ENCODE results near the gene TUT1.

DNA sequence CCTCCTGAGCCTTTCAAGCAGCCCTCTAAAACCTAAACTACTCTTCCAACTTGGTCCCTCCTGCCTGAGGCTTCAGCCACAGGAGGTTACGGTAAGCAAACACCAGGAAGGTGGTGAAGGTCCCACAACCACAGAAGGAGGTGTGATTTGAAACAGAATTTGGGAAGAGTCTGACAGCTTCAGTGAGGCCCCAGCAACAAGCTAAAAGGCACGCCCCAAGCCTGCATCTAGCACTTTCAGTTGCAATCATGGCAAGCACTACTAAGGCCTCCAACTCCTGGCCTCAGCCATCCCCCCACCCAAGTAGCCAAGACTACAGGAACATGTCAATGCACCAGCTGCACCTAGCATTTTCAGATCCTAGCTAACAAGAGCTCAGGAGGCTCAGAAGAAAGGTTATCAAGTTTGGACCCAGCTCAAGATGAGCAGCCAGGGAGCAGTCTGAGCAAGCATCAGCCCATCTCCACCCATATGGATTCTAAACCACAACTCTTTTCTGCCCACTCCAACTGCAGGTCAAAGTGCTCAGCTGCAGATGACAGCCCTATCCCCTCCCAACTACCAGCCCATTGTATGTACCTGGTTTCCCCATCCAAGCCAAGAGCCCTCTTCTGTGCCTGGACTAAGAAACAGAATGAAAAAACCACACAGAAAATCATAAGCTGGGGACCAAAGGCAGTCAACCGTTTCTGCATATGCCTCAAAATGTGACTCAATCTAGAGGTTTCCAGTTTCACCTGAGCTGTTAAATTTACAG lies 34.3 kb downstream of the TUT1 start:
- TF ChIP-seq, protein P1, sequence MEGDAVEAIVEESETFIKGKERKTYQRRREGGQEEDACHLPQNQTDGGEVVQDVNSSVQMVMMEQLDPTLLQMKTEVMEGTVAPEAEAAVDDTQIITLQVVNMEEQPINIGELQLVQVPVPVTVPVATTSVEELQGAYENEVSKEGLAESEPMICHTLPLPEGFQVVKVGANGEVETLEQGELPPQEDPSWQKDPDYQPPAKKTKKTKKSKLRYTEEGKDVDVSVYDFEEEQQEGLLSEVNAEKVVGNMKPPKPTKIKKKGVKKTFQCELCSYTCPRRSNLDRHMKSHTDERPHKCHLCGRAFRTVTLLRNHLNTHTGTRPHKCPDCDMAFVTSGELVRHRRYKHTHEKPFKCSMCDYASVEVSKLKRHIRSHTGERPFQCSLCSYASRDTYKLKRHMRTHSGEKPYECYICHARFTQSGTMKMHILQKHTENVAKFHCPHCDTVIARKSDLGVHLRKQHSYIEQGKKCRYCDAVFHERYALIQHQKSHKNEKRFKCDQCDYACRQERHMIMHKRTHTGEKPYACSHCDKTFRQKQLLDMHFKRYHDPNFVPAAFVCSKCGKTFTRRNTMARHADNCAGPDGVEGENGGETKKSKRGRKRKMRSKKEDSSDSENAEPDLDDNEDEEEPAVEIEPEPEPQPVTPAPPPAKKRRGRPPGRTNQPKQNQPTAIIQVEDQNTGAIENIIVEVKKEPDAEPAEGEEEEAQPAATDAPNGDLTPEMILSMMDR (IDR thresholded peaks at IDR 0.05): no peak
- TF ChIP-seq POLR2A (IDR thresholded peaks at IDR 0.05) (no peak), EP300 (IDR thresholded peaks at IDR 0.05) (no peak)
